GM12874 (cell line): ENCODE measurements around the gene REXO5.
A peak's percentile ranks its signal among the peaks of the same experiment; 100 is the strongest.

Experiments
- TF ChIP-seq, protein P1 (sequence below): IDR thresholded peaks from 2 replicates; pipeline ENCODE4 v1.5.1; 2011; ENCODE audit warnings: low read depth, mild to moderate bottlenecking, control low read depth, low read length, moderate library complexity; ENCODE audit not compliant: insufficient read depth

Gene REXO5

DNA sequence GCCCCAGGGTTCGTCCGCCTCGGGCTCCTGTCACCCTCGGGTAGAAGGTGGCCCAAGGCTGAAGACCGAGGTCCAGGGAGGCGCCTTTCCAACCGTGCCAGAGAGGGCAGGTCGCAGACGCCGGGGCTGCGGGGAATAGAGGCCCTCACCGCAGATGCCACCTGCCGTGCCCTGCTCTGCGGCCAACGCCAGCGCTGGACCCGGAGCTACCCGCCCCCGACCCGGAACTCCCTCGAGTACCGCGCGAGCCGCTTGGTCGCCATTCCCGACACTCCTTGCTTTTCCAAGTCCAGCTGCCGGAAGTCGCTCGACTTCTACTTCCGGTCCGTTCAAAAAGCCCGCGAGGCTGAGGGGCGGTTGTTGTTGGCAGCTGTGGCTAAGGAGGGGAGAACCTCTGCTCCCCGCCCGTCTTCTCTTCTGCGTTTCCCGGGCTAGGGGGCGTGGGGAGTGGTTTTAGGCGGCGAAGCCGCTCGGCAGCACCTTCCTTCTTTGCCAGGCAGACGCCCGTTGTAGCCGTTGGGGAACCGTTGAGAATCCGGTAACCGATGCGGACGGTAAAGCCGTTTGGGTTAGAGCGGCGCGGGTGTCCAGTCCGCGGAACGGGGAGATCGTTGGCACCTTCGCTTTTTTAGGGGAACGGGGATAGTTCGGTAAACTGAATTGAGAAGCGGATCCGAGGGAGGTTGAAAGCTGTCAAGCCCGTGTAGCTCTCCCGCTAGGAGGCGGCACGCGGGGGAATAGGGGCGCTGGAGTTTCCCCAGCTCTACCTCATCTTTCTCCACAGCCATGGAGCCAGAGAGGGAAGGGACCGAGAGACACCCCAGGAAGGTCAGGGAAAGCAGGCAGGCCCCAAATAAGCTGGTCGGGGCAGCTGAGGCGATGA is at the start of gene REXO5, which contains the start of gene ERI2:
REXO5 (plus strand) TSS at position 360 of the 883 bp plus-strand sequence; CDS start at position 787, 427 bp downstream.
ERI2 (minus strand) TSS at position 305 of the 883 bp plus-strand sequence; CDS start at position 263, 42 bp downstream.
- TF ChIP-seq, protein P1, sequence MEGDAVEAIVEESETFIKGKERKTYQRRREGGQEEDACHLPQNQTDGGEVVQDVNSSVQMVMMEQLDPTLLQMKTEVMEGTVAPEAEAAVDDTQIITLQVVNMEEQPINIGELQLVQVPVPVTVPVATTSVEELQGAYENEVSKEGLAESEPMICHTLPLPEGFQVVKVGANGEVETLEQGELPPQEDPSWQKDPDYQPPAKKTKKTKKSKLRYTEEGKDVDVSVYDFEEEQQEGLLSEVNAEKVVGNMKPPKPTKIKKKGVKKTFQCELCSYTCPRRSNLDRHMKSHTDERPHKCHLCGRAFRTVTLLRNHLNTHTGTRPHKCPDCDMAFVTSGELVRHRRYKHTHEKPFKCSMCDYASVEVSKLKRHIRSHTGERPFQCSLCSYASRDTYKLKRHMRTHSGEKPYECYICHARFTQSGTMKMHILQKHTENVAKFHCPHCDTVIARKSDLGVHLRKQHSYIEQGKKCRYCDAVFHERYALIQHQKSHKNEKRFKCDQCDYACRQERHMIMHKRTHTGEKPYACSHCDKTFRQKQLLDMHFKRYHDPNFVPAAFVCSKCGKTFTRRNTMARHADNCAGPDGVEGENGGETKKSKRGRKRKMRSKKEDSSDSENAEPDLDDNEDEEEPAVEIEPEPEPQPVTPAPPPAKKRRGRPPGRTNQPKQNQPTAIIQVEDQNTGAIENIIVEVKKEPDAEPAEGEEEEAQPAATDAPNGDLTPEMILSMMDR = peak; percentile 51

GRCh38 chr16:20760346-20760745 is 46.0 kb upstream of the REXO5 start:
- TF ChIP-seq, protein P1 = no peak

DNA sequence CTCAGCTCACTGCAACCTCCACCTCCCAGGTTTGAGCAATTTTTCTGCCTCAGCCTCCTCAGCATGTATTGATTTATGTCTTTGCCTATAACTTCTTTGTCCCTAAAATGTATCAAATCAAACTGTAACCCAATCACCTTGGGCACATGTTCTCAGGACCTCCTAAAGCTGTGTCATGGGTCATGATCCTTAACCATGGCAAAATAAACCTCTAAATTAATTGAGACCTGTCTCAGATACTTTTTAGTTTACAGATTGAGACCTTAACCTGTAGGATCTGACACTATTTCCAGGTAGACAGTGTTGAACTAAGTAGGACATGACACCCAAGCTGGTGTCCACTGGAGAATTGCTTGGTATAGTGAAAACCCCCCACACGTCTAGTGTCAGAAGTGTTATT is 45.2 kb upstream of the REXO5 start:
- TF ChIP-seq, protein P1 = no peak

GRCh38 chr16:20762404-20763123 is 43.8 kb upstream of the REXO5 start:
- TF ChIP-seq, protein P1 = no peak

GRCh38 chr16:20763461-20764232 is 42.7 kb upstream of the REXO5 start, which contains the start of gene ACSM3:
Gene ACSM3 (plus strand): TSS chr16:20764014. CDS start chr16:20770035, 6,021 bp downstream.
- TF ChIP-seq, protein P1 = no peak

- TF ChIP-seq, protein P1 = no peak
These were observed 40.6 kb upstream of the REXO5 start for GRCh38 chr16:20765732-20766131.

DNA sequence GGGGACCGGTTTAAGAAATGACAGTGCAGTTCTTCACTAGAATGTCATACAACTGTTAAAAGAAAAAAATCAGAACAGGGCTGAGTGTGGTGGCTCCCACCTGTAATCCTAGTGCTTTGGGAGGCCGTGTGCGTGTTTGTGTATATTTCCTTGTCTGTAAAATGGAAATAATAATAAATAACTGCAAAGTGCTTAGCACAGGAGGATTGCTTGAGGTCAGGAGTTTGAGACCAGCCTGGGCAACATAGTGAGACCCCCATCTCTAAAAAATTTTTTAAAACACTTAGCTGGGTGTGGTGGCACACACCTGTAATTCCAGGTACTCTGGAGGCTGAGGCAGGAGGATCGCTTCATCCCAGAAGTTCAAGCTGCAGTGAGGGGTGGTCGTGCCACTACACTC is 40.0 kb upstream of the REXO5 start:
- TF ChIP-seq, protein P1 = no peak
